MM.1S (cell line): ENCODE results near the gene SDK1.

ENCODE experiments used
- DNase-seq: peaks from one replicate; pipeline ENCODE4 v3.0.0-alpha.2; 2015
- H2AFZ ChIP-seq: fragments of 300-600 bp; sonication (generic); 2 replicates; pipeline ENCODE4 v1.6.0; 2016; ENCODE audit warnings: antibody characterized with exemption, low read length
- H3F3A ChIP-seq: fragments of 300-600 bp; sonication (generic); 2 replicates; pipeline ENCODE4 v1.6.1; 2016; ENCODE audit warnings: mild to moderate bottlenecking, antibody characterized with exemption, low read length, moderate library complexity, mixed read lengths; ENCODE audit not compliant: insufficient read depth
- H3K27ac ChIP-seq: fragments of 300-600 bp; sonication (generic); 2 replicates; pipeline ENCODE4 v1.5.1; 2016; ENCODE audit warnings: mild to moderate bottlenecking, low read length
- H3K27me3 ChIP-seq: fragments of 300-600 bp; sonication (generic); replicated peaks from 2 replicates; pipeline ENCODE4 v1.6.0; 2016; ENCODE audit warnings: low read length; ENCODE audit not compliant: insufficient read depth
- H3K36me3 ChIP-seq: fragments of 300-600 bp; sonication (generic); replicated peaks from 2 replicates; pipeline ENCODE4 v1.6.1; 2016; ENCODE audit warnings: mild to moderate bottlenecking, low read length, mixed read lengths; ENCODE audit not compliant: insufficient read depth
- H3K4me1 ChIP-seq: fragments of 300-600 bp; sonication (generic); 2 replicates; pipeline ENCODE4 v1.6.1; 2016; ENCODE audit warnings: low read length, mixed read lengths
- H3K4me2 ChIP-seq: fragments of 300-600 bp; sonication (generic); 2 replicates; pipeline ENCODE4 v1.6.0; 2016; ENCODE audit warnings: low read depth, low read length
- H3K4me3 ChIP-seq: fragments of 300-600 bp; sonication (generic); 2 replicates; pipeline ENCODE4 v1.5.1; 2016; ENCODE audit warnings: low read length, mixed read lengths
- H3K79me2 ChIP-seq: fragments of 300-600 bp; sonication (generic); 2 replicates; pipeline ENCODE4 v1.6.1; 2016; ENCODE audit warnings: mixed run types, low read length, mixed read lengths
- H3K9ac ChIP-seq: fragments of 300-600 bp; sonication (generic); 2 replicates; pipeline ENCODE4 v1.6.1; 2016; ENCODE audit warnings: low read length, mixed read lengths
- H3K9me2 ChIP-seq: fragments of 300-600 bp; sonication (generic); replicated peaks from 2 replicates; pipeline ENCODE4 v1.6.1; 2016; ENCODE audit warnings: mild to moderate bottlenecking, low read length, mixed read lengths; ENCODE audit not compliant: insufficient read depth
- H3K9me3 ChIP-seq: fragments of 300-600 bp; sonication (generic); replicated peaks from 2 replicates; pipeline ENCODE4 v1.6.1; 2016; ENCODE audit warnings: mild to moderate bottlenecking, low read length, mixed read lengths; ENCODE audit not compliant: insufficient read depth
- H4K20me1 ChIP-seq: fragments of 300-600 bp; sonication (generic); 2 replicates; pipeline ENCODE4 v1.6.1; 2016; ENCODE audit warnings: mild to moderate bottlenecking, low read length, moderate library complexity, mixed read lengths; ENCODE audit not compliant: insufficient read depth
- EZH2 ChIP-seq: fragments of 300-600 bp; sonication (generic); optimal IDR thresholded peaks from 2 replicates; pipeline ENCODE3; 2017; ENCODE audit warnings: low read depth, mild to moderate bottlenecking, antibody characterized with exemption, low read length, mixed read lengths
- EZH2phosphoT487 ChIP-seq: fragments of 300-600 bp; sonication (generic); IDR thresholded peaks from 2 replicates; pipeline ENCODE4 v1.6.1; 2018; ENCODE audit warnings: antibody characterized with exemption, low read length
- TF ChIP-seq, protein P1 (sequence below): fragments of 300-600 bp; sonication (generic); IDR thresholded peaks from 2 replicates; pipeline ENCODE4 v1.5.1; 2016; ENCODE audit warnings: antibody characterized with exemption, low read length, mixed read lengths

SDK1 gene

GRCh38 chr7:4225361-4225771, 924.3 kb downstream of the SDK1 start:
- no peak for DNase-seq
- Histone ChIP-seq H3K79me2 (no peaks in the 10 kb centered on the region), H3K36me3 (no peaks in the 10 kb centered on the region), H3K4me1 (no peaks in the 10 kb centered on the region), H3K9me3 (no peaks in the 10 kb centered on the region), H3K27me3 (no peaks in the 10 kb centered on the region), H3K4me2 (no peak overlapping the region), H2AFZ (no peak overlapping the region), H4K20me1 (no peaks in the 10 kb centered on the region), H3K9ac (no peak overlapping the region), H3K9me2 (no peaks in the 10 kb centered on the region), H3K4me3 (no peak overlapping the region), H3K27ac (no peak overlapping the region), H3F3A (no peaks in the 10 kb centered on the region)
- TF ChIP-seq, protein P1, sequence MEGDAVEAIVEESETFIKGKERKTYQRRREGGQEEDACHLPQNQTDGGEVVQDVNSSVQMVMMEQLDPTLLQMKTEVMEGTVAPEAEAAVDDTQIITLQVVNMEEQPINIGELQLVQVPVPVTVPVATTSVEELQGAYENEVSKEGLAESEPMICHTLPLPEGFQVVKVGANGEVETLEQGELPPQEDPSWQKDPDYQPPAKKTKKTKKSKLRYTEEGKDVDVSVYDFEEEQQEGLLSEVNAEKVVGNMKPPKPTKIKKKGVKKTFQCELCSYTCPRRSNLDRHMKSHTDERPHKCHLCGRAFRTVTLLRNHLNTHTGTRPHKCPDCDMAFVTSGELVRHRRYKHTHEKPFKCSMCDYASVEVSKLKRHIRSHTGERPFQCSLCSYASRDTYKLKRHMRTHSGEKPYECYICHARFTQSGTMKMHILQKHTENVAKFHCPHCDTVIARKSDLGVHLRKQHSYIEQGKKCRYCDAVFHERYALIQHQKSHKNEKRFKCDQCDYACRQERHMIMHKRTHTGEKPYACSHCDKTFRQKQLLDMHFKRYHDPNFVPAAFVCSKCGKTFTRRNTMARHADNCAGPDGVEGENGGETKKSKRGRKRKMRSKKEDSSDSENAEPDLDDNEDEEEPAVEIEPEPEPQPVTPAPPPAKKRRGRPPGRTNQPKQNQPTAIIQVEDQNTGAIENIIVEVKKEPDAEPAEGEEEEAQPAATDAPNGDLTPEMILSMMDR, result no peak
- no peak for TF ChIP-seq EZH2
- TF ChIP-seq EZH2phosphoT487, result no peak

DNA sequence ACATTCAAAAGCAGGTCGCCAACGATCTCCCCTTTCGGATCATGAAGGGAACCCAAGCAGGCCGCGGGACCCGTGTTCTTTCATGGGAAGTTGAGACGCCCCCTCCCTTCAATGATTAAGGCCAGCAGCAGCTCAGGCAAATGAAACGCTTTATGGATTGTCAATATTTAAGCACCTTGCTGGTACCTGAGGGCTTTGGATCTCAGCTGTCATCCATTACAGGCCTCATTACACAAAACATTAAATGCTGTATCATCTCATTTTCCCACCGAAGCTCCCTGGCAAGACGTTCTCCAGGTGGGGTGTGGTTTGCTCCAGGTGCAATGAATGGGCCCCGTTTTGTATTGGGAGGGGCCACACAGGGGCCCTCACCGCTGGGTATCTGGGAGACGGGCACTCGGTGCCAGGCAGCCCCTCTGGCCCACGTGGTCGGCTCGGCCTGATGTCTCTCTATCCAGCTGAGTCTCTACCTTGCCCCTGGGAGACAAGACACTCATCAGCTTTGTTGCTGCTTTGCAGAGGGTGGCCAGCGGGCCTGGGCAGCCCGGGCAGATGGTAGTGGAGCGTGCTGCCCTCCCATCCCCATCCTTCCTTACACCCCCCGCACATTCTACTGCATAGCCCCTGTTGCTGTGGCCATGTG, 925.0 kb downstream of the SDK1 start:
- H3K4me1 ChIP-seq, result no peaks in the 10 kb centered on the region
- H3K4me3 ChIP-seq, result no peak overlapping the region
- no peak for DNase-seq
- no peaks in the 10 kb centered on the region for H3K9me3 ChIP-seq
- H3K27me3 ChIP-seq, result no peaks in the 10 kb centered on the region
- no peaks in the 10 kb centered on the region for H3K79me2 ChIP-seq
- H2AFZ ChIP-seq, result no peak overlapping the region
- TF ChIP-seq, protein P1, result no peak
- TF ChIP-seq EZH2phosphoT487 (no peak), EZH2 (no peak)
- no peaks in the 10 kb centered on the region for H3K36me3 ChIP-seq
- no peak overlapping the region for H3K27ac ChIP-seq
- no peak overlapping the region for H3K4me2 ChIP-seq
- H3K9ac ChIP-seq, result no peak overlapping the region
- H3F3A ChIP-seq, result no peaks in the 10 kb centered on the region
- H3K9me2 ChIP-seq, result no peaks in the 10 kb centered on the region
- no peaks in the 10 kb centered on the region for H4K20me1 ChIP-seq

DNA sequence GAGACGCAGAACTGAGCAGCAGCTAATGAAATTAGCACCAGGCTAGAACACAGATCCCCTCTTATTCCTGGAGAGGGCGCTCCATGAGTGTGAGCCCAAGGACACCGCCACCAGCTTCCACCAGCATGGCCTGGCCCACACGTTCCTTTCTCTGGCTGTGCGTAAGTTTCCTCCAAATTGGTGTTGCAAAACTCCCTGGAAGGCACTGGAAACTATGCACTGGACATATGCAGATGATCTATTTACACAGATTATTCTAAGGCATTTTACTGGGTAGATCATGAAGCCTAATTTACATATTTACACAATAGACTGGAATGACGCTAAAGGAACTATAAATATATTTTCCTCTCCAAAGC, 925.5 kb downstream of the SDK1 start:
- Histone ChIP-seq H3F3A (no peaks in the 10 kb centered on the region), H3K9ac (no peak overlapping the region), H4K20me1 (no peaks in the 10 kb centered on the region)

More for the DNA sequence above, 925.5 kb downstream of the SDK1 start:
- Histone ChIP-seq H3K79me2 (no peaks in the 10 kb centered on the region), H3K9me3 (no peaks in the 10 kb centered on the region), H3K36me3 (no peaks in the 10 kb centered on the region), H3K9me2 (no peaks in the 10 kb centered on the region), H3K4me1 (no peaks in the 10 kb centered on the region), H3K27ac (no peak overlapping the region), H3K4me2 (no peak overlapping the region), H3K27me3 (no peaks in the 10 kb centered on the region), H2AFZ (no peak overlapping the region), H3K4me3 (no peak overlapping the region)
- TF ChIP-seq EZH2phosphoT487, result no peak
- TF ChIP-seq, protein P1, result no peak
- no peak for TF ChIP-seq EZH2
- DNase-seq, result no peak
